Measurements from ENCODE around the gene TTC7B.

Gene TTC7B

GRCh38 chr14:90777358-90777757 lies 38.9 kb downstream of the TTC7B start:
- no peak for TF ChIP-seq CTCF (IDR thresholded peaks at IDR 0.05)

DNA sequence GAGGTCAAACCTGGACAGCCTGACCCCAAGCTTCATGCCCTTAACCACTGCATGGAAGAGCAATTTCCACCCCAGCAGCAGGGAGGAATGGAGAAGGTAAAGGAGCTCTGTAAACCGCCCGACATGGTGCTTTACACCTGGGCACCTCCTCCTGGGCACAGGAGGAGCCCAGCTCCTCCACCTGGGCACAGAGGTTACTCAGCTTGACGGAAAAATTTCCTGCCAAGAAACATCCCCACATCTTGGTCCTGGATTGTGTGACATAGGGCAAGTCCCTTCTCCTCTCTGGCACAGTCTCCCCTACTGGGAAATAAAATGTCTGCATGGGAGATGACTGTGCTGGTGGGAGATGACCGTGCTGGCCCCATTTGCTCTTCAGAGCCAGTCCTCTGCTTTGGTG lies 40.8 kb downstream of the TTC7B start:
- no peak for TF ChIP-seq CTCF (IDR thresholded peaks at IDR 0.05)

- no peak for TF ChIP-seq CTCF (IDR thresholded peaks at IDR 0.05)
Observed at GRCh38 chr14:90774316-90774715, 41.9 kb downstream of the TTC7B start.

DNA sequence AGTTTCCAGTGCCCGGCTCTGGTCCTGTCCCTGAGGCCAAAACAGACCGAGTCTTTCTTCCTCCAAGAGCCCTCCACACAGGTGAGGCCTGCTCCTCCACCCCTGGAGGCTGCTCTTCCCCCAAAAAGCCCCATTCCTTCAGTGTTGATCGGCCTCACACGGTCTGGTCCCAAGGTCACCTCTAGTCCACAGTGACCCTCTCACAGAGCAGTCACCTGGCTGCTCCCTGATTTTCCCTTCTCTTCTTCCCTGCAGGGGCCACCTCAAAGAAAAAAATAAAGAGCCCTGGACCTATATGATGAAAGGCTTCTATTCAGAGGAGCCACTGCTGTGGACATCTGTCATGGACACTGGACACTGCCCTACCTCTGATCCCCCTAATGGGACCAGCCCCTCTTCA lies 42.5 kb downstream of the TTC7B start:
- no peak for TF ChIP-seq CTCF (IDR thresholded peaks at IDR 0.05)

GRCh38 chr14:90773196-90773486 lies 43.1 kb downstream of the TTC7B start:
- no peak for TF ChIP-seq CTCF (IDR thresholded peaks at IDR 0.05)

DNA sequence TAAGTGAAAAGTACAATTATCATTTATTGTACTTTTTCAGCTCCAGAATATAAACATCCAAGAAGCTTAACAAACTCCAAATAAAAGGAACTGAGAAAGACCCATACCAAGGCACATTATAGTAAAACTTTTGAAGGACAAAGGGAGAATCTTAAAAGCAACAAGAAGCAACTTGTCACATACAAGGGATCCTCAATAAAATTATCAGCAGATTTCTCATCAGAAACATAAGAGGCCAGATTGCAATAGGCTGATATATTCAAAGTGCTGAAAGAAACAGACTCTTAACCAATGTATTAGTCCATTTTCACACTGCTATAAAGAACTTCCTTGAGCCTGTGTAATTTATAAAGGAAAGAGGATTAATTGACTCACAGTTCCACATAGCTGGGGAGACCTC lies 48.3 kb downstream of the TTC7B start:
- no peak for TF ChIP-seq CTCF (IDR thresholded peaks at IDR 0.05)

DNA sequence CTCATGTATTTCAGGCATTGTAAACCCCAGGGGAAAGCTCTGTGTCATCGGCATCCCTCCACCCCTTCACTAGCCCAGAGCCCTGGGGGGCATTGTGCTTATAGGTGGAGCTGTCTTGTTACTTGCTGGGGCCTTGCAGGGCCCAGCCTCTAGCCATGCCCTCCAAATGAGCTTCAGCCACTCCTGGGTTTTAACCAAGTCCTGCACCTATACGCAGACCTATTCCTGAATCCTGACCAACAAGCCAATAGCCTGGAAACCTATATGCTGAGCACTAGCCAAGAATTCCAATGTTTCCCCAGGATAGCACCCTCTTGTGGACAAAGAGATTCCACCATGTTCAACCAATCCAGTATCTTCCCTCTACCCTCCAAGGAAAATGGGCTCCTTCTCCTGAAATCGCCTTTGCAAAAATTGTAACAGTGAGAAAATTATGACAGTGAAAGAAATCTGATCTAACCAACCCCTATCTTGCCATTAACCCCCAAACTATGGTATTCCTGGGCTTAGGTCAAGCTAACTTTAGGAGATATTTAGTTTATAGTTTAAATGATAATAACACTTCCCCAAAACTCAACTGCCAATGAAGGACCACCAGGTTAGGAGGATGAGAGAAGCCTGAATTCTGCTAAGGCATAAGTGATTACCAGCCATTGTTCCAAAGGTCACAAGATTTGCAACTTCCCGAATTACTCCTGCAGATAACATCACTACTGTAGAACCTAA lies 55.5 kb downstream of the TTC7B start:
- TF ChIP-seq CTCF (IDR thresholded peaks at IDR 0.05): peak; percentile 75

DNA sequence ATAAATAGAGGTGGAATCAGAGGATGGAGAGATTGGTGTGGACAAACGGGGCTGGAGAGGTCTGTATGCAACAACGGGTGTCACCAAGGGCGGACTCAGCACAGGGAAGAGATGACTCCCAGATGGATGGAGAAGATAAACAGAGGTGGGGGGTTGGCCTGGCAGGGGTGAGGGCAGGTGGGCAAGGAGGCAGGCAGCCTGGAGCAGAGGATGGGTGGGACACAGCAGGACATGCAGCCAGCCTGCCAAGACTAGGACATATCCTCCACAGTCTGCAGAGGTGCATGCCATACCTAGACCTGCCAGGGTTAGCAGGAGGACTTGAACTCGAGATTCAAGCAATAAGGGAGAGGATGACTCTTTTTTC lies 56.2 kb downstream of the TTC7B start:
- TF ChIP-seq CTCF (IDR thresholded peaks at IDR 0.05): no peak

All from LNCAP (cell line).